IMR-90 (cell line): ENCODE results near the gene SAMHD1. TPM values are rescaled to one million over a fixed set of nuclear protein-coding genes. Genes with fewer than 3 reads are reported as not detected.

Experiments used
- ATAC-seq: fragments of 200-7000 bp; cut with Tn5 transposase; 2 replicates; pipeline ENCODE4 v1.9.1; 2020; ENCODE audit warnings: low read depth, mild to moderate bottlenecking, moderate library complexity
- BruUV-seq: library from RNA; stranded (reverse); fragments of 400-500 nt; replicated peaks from 2 replicates; lab custom pipeline; 2021; lab: Mats Ljungman, UMichigan
- CTCF ChIA-PET: fragments of 300-600 bp; formaldehyde crosslinking; extraction: SDS; loops from one replicate; lab custom pipeline; 2021; ENCODE audit warnings: antibody characterized with exemption; lab: Yijun Ruan, JAX
- POLR2A ChIA-PET: fragments of 300-600 bp; sonication (Branson Sonifier 250); formaldehyde crosslinking; loops from one replicate; lab custom pipeline; 2022; ENCODE audit warnings: antibody characterized with exemption; ENCODE audit not compliant: unreplicated experiment; lab: Charles Lee
- DNase-seq: peaks from one replicate; pipeline ENCODE4 v3.0.0; 2013
- H2AFZ ChIP-seq: replicated peaks from 2 replicates; pipeline ENCODE3; 2013; ENCODE audit warnings: low read length, mild to moderate bottlenecking; ENCODE audit not compliant: poor library complexity
- H2AK5ac ChIP-seq: 2 replicates; pipeline ENCODE4 v1.6.1; 2013; ENCODE audit warnings: low read depth, low read length, inconsistent platforms
- H2AK9ac ChIP-seq: replicated peaks from 2 replicates; pipeline ENCODE3; 2013; ENCODE audit warnings: mild to moderate bottlenecking, low read depth, low read length, moderate library complexity; ENCODE audit not compliant: poor library complexity
- H2BK120ac ChIP-seq: 2 replicates; pipeline ENCODE4 v1.6.1; 2013; ENCODE audit warnings: low read depth, low read length, inconsistent platforms
- H2BK15ac ChIP-seq: 3 replicates; pipeline ENCODE4 v1.6.1; 2013; ENCODE audit warnings: low read depth, low read length, inconsistent platforms
- H2BK20ac ChIP-seq: 2 replicates; pipeline ENCODE4 v1.6.1; 2013; ENCODE audit warnings: low read depth, mild to moderate bottlenecking, inconsistent platforms, low read length, moderate library complexity
- H2BK5ac ChIP-seq: 2 replicates; pipeline ENCODE4 v1.6.1; 2013; ENCODE audit warnings: mild to moderate bottlenecking, low read depth, low read length, inconsistent platforms; ENCODE audit not compliant: poor library complexity, severe bottlenecking
- H3K14ac ChIP-seq: replicated peaks from 2 replicates; pipeline ENCODE4 v1.6.1; 2013; ENCODE audit warnings: low read depth, low read length, inconsistent platforms
- H3K18ac ChIP-seq: 2 replicates; pipeline ENCODE4 v1.6.1; 2013; ENCODE audit warnings: low read depth, low read length, control low read depth
- H3K23ac ChIP-seq: 2 replicates; pipeline ENCODE4 v1.6.1; 2013; ENCODE audit warnings: low read depth, low read length, inconsistent platforms
- H3K27ac ChIP-seq: 2 replicates; pipeline ENCODE4 v1.5.1; 2013; ENCODE audit warnings: mild to moderate bottlenecking, control low read depth, low read length; ENCODE audit not compliant: insufficient read depth
- H3K27me3 ChIP-seq: 2 replicates; pipeline ENCODE4 v1.6.1; 2013; ENCODE audit warnings: low read length; ENCODE audit not compliant: control insufficient read depth, insufficient read depth
- H3K36me3 ChIP-seq: 2 replicates; pipeline ENCODE4 v1.6.1; 2013; ENCODE audit warnings: low read length, mixed read lengths; ENCODE audit not compliant: control insufficient read depth, insufficient read depth
- H3K4ac ChIP-seq: 2 replicates; pipeline ENCODE4 v1.6.1; 2013; ENCODE audit warnings: low read depth, low read length, inconsistent platforms
- H3K4me1 ChIP-seq: 2 replicates; pipeline ENCODE4 v1.6.1; 2013; ENCODE audit warnings: low read length, mixed read lengths; ENCODE audit not compliant: control insufficient read depth, insufficient read depth
- H3K4me2 ChIP-seq: 2 replicates; pipeline ENCODE4 v1.6.1; 2013; ENCODE audit warnings: low read depth, mild to moderate bottlenecking, control low read depth, low read length, moderate library complexity
- H3K4me3 ChIP-seq: 2 replicates; pipeline ENCODE4 v1.5.1; 2013; ENCODE audit warnings: low read depth, mild to moderate bottlenecking, control low read depth, low read length, moderate library complexity; ENCODE audit not compliant: insufficient read depth
- H3K56ac ChIP-seq: 2 replicates; pipeline ENCODE4 v1.6.1; 2013; ENCODE audit warnings: low read length, inconsistent platforms; ENCODE audit not compliant: insufficient read depth; ENCODE audit errors: extremely low read depth
- H3K79me1 ChIP-seq, 2 experiments: 2 replicates each; pipeline ENCODE4 v1.6.1; 2013; ENCODE audit warnings: low read length in 2 of 2, inconsistent platforms in 1 of 2, low read depth in 1 of 2
- H3K9ac ChIP-seq: 2 replicates; pipeline ENCODE4 v1.6.1; 2013; ENCODE audit warnings: low read depth, low read length, control low read depth
- H3K9me1 ChIP-seq: 2 replicates; pipeline ENCODE4 v1.6.1; 2013; ENCODE audit warnings: low read length, inconsistent platforms; ENCODE audit not compliant: insufficient read depth
- H3K9me3 ChIP-seq: 2 replicates; pipeline ENCODE4 v1.6.1; 2013; ENCODE audit warnings: low read length; ENCODE audit not compliant: control insufficient read depth, insufficient read depth
- H4K20me1 ChIP-seq: 2 replicates; pipeline ENCODE4 v1.6.1; 2013; ENCODE audit warnings: low read length, inconsistent platforms; ENCODE audit not compliant: insufficient read depth
- H4K5ac ChIP-seq: 2 replicates; pipeline ENCODE4 v1.6.1; 2013; ENCODE audit warnings: mild to moderate bottlenecking, low read depth, low read length, control low read depth
- H4K8ac ChIP-seq, 2 experiments: 2 replicates each; pipeline ENCODE4 v1.6.1; 2013; ENCODE audit warnings: low read depth in 2 of 2, low read length in 2 of 2, control low read depth in 1 of 2, inconsistent platforms in 1 of 2
- H4K91ac ChIP-seq: 2 replicates; pipeline ENCODE4 v1.6.1; 2013; ENCODE audit warnings: low read depth, low read length, inconsistent platforms; ENCODE audit not compliant: insufficient read depth
- BHLHE40 ChIP-seq: fragments of 150-350 bp; IDR thresholded peaks from 2 replicates; pipeline ENCODE4 v1.6.1; 2016; ENCODE audit warnings: mild to moderate bottlenecking, low read depth, low read length
- CEBPB ChIP-seq: IDR thresholded peaks from 2 replicates; pipeline ENCODE4 v1.6.1; 2012; ENCODE audit warnings: low read depth, low read length, improper control_type of control experiment
- CHD1 ChIP-seq: IDR thresholded peaks from 2 replicates; pipeline ENCODE4 v1.6.1; 2012; ENCODE audit warnings: low read depth, low read length, improper control_type of control experiment
- CTCF ChIP-seq: conservative IDR thresholded peaks from 2 replicates; pipeline ENCODE4 v1.5.1; 2012; ENCODE audit warnings: mild to moderate bottlenecking, low read depth, low read length, improper control_type of control experiment
- FOS ChIP-seq: fragments of 150-350 bp; IDR thresholded peaks from 2 replicates; pipeline ENCODE4 v1.6.1; 2016; ENCODE audit warnings: low read depth, low read length
- MAZ ChIP-seq: IDR thresholded peaks from 2 replicates; pipeline ENCODE4 v1.6.1; 2012; ENCODE audit warnings: low read depth, mild to moderate bottlenecking, low read length, improper control_type of control experiment, moderate library complexity, borderline replicate concordance
- POLR2A ChIP-seq: IDR thresholded peaks from 2 replicates; pipeline ENCODE4 v1.6.1; 2012; ENCODE audit warnings: mild to moderate bottlenecking, low read depth, low read length
- RAD21 ChIP-seq: IDR thresholded peaks from 2 replicates; pipeline ENCODE4 v1.6.1; 2012; ENCODE audit warnings: low read length, improper control_type of control experiment
- SMC3 ChIP-seq: fragments of 150-350 bp; IDR thresholded peaks from 2 replicates; pipeline ENCODE4 v1.6.1; 2016; ENCODE audit warnings: low read depth, mild to moderate bottlenecking, antibody characterized with exemption, low read length, moderate library complexity
- WGBS, 2 experiments: methylation state at CpG; one replicate each; pipeline versions ENCODE4 v1.1.5 to v1.1.7; 2013; ENCODE audit warnings: missing lambda C conversion rate in 2 of 2; ENCODE audit not compliant: insufficient read length in 1 of 2; ENCODE audit errors: extremely low coverage in 2 of 2; 5-methylcytosine and 5-hydroxymethylcytosine counted together
- dilution Hi-C: fragments of 300-500 bp; cut with HindIII; formaldehyde crosslinking; loops from one replicate; pipeline ENCODE4 v1.14.3; 2018; ENCODE audit warnings: low sequenced_read_pairs; ENCODE audit not compliant: unreplicated experiment
- in situ Hi-C: fragments of 300-500 bp; cut with MboI; formaldehyde crosslinking; loops from 3 replicates; pipeline ENCODE4 v1.14.3; 2019; ENCODE audit warnings: low sequenced_read_pairs, inconsistent platforms, mixed read lengths
- intact Hi-C: fragments of 100-400 bp; cut with micrococcal nuclease; formaldehyde crosslinking; loops from 2 replicates; pipeline ENCODE4 v1.10.0; 2022
- polyA plus RNA-seq, 3 experiments: library from polyadenylated mRNA; depleted of rRNA; stranded (reverse); fragments of >200 nt; gene quantifications; 2 replicates each; pipeline ENCODE4 v1.2.3, GENCODE V29; 2012; ENCODE audit warnings: low replicate concordance in 1 of 3
- total RNA-seq: library from RNA; depleted of rRNA; stranded (reverse); fragments of >200 nt; gene quantifications from 2 replicates; pipeline ENCODE4 v1.2.3, GENCODE V29; 2012
- TF ChIP-seq, protein P1 (sequence below): fragments of 150-350 bp; IDR thresholded peaks from 2 replicates; pipeline ENCODE4 v1.6.1; 2017; ENCODE audit warnings: mild to moderate bottlenecking, antibody characterized with exemption, low read length, low read depth

Gene SAMHD1
- total and polyA plus RNA-seq, 2 of the 4 experiments (the other 2 are of a cell fraction) = 6.3 to 14.9 TPM

GRCh38 chr20:36975099-36975818 lies 23.8 kb upstream of the SAMHD1 start:
- Histone ChIP-seq H3K4me1 (no peaks in the 10 kb centered on the region), H3K4me2 (no peak overlapping the region), H3K27me3 (no peaks in the 10 kb centered on the region), H4K91ac (no peak overlapping the region), H3K23ac (no peak overlapping the region), H2BK120ac (no peak overlapping the region), H3K27ac (no peak overlapping the region), H2BK5ac (no peak overlapping the region), H3K4ac (no peak overlapping the region), H2BK15ac (no peak overlapping the region), H2AFZ (no peak overlapping the region), H3K79me1 (no peaks in the 10 kb centered on the region), H4K8ac (no peak overlapping the region), H3K18ac (no peak overlapping the region), H3K36me3 (no peaks in the 10 kb centered on the region), H3K56ac (no peak overlapping the region), H3K9ac (no peak overlapping the region), H2AK5ac (no peak overlapping the region), H4K20me1 (no peaks in the 10 kb centered on the region), H3K9me3 (no peaks in the 10 kb centered on the region), H2BK20ac (no peak overlapping the region), H4K5ac (no peak overlapping the region), H2AK9ac (no peak overlapping the region), H3K14ac (no peak overlapping the region), H3K9me1 (no peaks in the 10 kb centered on the region), H3K4me3 (no peak overlapping the region)
- ChIA-PET POLR2A (no interaction called here), CTCF (no interaction called here)
- no CpG with 5 or more reads among the region's 3 CpGs for WGBS, 2 experiments
- intact Hi-C loops = no loop called here
- dilution Hi-C loops = no loop called here
- DNase-seq = no peak
- ATAC-seq = no peak
- TF ChIP-seq CTCF = no peak
- no peak for TF ChIP-seq BHLHE40
- no peak for TF ChIP-seq CEBPB
- TF ChIP-seq, protein P1, sequence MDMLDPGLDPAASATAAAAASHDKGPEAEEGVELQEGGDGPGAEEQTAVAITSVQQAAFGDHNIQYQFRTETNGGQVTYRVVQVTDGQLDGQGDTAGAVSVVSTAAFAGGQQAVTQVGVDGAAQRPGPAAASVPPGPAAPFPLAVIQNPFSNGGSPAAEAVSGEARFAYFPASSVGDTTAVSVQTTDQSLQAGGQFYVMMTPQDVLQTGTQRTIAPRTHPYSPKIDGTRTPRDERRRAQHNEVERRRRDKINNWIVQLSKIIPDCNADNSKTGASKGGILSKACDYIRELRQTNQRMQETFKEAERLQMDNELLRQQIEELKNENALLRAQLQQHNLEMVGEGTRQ = no peak
- no peak for TF ChIP-seq CHD1
- no peak for TF ChIP-seq MAZ
- no peak for TF ChIP-seq POLR2A
- TF ChIP-seq SMC3 = no peak
- no peak for TF ChIP-seq RAD21
- no peak for TF ChIP-seq FOS
- in situ Hi-C loops = no loop called here
- no TSS peak for BruUV-seq
